HEK293T (cell line): ENCODE data around the gene SLC34A1.
A peak's percentile ranks its signal among the peaks of the same experiment; 100 is the strongest.

ENCODE experiments used
- CTCF ChIA-PET: fragments of 350-600 bp; formaldehyde crosslinking; extraction: SDS; loops from one replicate; lab custom pipeline; 2021; ENCODE audit warnings: antibody characterized with exemption, inconsistent platforms; lab: Yijun Ruan, JAX
- POLR2A ChIA-PET: fragments of 350-600 bp; formaldehyde crosslinking; extraction: SDS; loops from one replicate; lab custom pipeline; 2020; ENCODE audit warnings: antibody characterized with exemption, inconsistent platforms; lab: Yijun Ruan, JAX
- DNase-seq: peaks from one replicate; pipeline ENCODE4 v3.0.0; 2012; ENCODE audit warnings: mixed read lengths; ENCODE audit errors: extremely low spot score
- ARNT ChIP-seq: fragments of 450-650 bp; IDR thresholded peaks from 2 replicates; pipeline ENCODE4 v1.6.1; 2017; ENCODE audit warnings: mild to moderate bottlenecking
- BHLHE40 ChIP-seq: fragments of 450-650 bp; IDR thresholded peaks from 2 replicates; pipeline ENCODE4 v1.6.1; 2016; ENCODE audit warnings: mild to moderate bottlenecking, moderate library complexity, borderline replicate concordance
- CTBP1 ChIP-seq: fragments of 450-650 bp; IDR thresholded peaks from 2 replicates; pipeline ENCODE4 v1.6.1; 2016; ENCODE audit warnings: borderline replicate concordance
- ELF4 ChIP-seq: fragments of 450-650 bp; IDR thresholded peaks from 2 replicates; pipeline ENCODE4 v1.6.1; 2017; ENCODE audit warnings: antibody characterized with exemption
- FOXA1 ChIP-seq: fragments of 450-650 bp; IDR thresholded peaks from 2 replicates; pipeline ENCODE4 v1.6.1; 2016; ENCODE audit warnings: mild to moderate bottlenecking
- FOXK2 ChIP-seq: fragments of 450-650 bp; IDR thresholded peaks from 2 replicates; pipeline ENCODE4 v1.6.1; 2016; ENCODE audit warnings: mild to moderate bottlenecking
- FOXM1 ChIP-seq: fragments of 450-650 bp; IDR thresholded peaks from 2 replicates; pipeline ENCODE4 v1.6.1; 2017; ENCODE audit warnings: mild to moderate bottlenecking, borderline replicate concordance
- HDGF ChIP-seq: fragments of 450-650 bp; IDR thresholded peaks from 2 replicates; pipeline ENCODE4 v1.6.1; 2017; ENCODE audit warnings: antibody characterized with exemption, borderline replicate concordance
- L3MBTL2 ChIP-seq: fragments of 450-650 bp; conservative IDR thresholded peaks from 2 replicates; pipeline ENCODE4 v1.6.1; 2016; ENCODE audit warnings: mild to moderate bottlenecking
- LEF1 ChIP-seq: fragments of 450-650 bp; IDR thresholded peaks from 2 replicates; pipeline ENCODE4 v1.6.1; 2017; ENCODE audit warnings: mild to moderate bottlenecking, borderline replicate concordance
- NFRKB ChIP-seq: fragments of 450-650 bp; IDR thresholded peaks from 2 replicates; pipeline ENCODE4 v1.6.1; 2016; ENCODE audit warnings: mild to moderate bottlenecking, moderate library complexity
- PKNOX1 ChIP-seq: fragments of 450-650 bp; IDR thresholded peaks from 2 replicates; pipeline ENCODE4 v1.6.1; 2016
- SP1 ChIP-seq: fragments of 450-650 bp; IDR thresholded peaks from 2 replicates; pipeline ENCODE4 v1.6.1; 2017
- SUZ12 ChIP-seq: fragments of 450-650 bp; IDR thresholded peaks from 2 replicates; pipeline ENCODE4 v1.6.1; 2016; ENCODE audit warnings: mild to moderate bottlenecking
- TARDBP ChIP-seq: fragments of 450-650 bp; IDR thresholded peaks from 2 replicates; pipeline ENCODE4 v1.6.1; 2016
- ZNF384 ChIP-seq: fragments of 450-650 bp; IDR thresholded peaks from 2 replicates; pipeline ENCODE4 v1.6.1; 2016

Gene SLC34A1

DNA sequence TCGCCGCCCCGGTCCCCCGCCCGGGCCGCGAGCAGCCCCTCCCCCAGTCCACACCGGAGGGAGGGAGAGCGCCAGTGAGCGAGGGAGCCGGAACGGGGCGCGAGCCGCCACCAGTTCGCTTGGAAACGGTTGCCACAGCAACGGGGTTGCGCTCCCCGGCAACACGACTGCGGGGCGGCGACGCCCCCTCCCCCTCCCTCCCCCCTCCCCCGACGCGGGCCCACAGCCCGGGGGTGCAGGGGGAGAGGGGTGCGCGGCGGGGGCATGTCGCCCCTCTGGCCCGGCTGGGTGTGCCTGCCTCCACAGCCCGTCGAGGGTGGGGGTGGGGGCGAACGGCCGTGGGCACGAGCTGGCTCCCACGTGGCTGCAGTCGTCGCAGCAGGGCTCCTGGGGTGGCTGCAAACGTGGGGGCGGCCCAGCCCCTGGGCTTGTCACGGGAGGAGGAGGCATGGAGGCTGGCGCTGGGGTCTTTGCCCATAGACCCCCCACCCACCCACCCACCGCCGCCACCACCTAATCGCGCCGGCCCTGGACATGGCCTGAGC is 62.9 kb downstream of the SLC34A1 start:
- CTCF ChIA-PET = interaction anchor here (1.7 to 4.9 kb wide), 3 partner anchors 44 to 137 kb away, joined by 6 to 30 read pairs (median 15); no protein-coding TSS in a partner anchor
- no peak for TF ChIP-seq PKNOX1
- TF ChIP-seq NFRKB = no peak
- TF ChIP-seq SUZ12 = no peak
- TF ChIP-seq LEF1 = no peak
- no peak for TF ChIP-seq TARDBP
- TF ChIP-seq L3MBTL2 = peak; percentile 25; the same call in 1 of the 2 replicates

DNA sequence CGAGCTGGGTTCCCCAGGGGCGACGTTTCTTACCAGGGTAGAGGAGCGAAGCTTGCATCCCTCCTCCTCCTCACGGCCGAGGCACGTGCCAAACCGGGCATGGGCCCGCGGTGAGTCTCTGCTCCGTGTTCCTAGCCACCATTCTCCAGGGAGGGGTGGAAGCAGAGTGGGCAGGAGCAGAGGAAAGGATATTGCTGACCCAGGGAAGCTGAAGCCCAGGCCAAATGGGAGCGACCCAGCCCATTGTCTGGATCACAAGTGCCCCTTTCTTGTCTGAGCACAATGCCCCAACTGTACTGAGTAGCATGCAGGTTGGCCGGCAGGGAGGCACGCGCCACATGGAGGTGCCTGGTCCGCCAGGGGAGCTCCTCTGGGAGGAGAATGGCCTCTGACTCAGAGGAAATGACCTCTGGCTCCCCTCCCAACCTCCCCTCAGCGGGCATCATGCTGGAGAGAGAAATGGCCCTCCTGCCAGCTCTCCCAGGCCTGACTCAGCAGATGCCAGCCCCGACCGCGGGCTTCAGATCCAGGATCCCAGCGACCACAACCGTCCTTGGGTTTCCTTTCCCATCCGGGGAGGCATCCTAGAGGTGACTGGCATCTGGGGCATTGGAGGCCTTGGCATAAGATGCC is 63.5 kb downstream of the SLC34A1 start:
- POLR2A ChIA-PET = interaction anchor here (0.5 to 1.9 kb wide), 8 partner anchors 21 to 335 kb away, joined by 3 to 4 read pairs (median 3); no protein-coding TSS in a partner anchor
- TF ChIP-seq NFRKB (no peak), FOXM1 (no peak), ELF4 (no peak), BHLHE40 (no peak), ZNF384 (no peak), TARDBP (no peak), LEF1 (no peak), SUZ12 (no peak), HDGF (no peak), FOXA1 (no peak), SP1 (no peak), FOXK2 (no peak), L3MBTL2 (no peak), CTBP1 (no peak), ARNT (no peak), PKNOX1 (no peak)
- CTCF ChIA-PET = interaction anchor here (1.7 to 4.9 kb wide), 3 partner anchors 44 to 138 kb away, joined by 6 to 30 read pairs (median 15); no protein-coding TSS in a partner anchor
- no peak for DNase-seq

More for the DNA sequence above, 62.9 kb downstream of the SLC34A1 start:
- DNase-seq = peak; percentile 63
- POLR2A ChIA-PET = interaction anchor here (0.5 to 7.4 kb wide), 7 partner anchors 22 to 334 kb away, joined by 3 to 69 read pairs (median 3); partner anchors contain the start of gene GRK6
